GM21390 (cell line): ENCODE data around the gene ALG1.
"Not testable (repeated sequence)": the region's sequence is repeated elsewhere in the genome, so short reads cannot be mapped to it uniquely, and the experiment has no call there.

Source experiments
- ATAC-seq: cut with Tn5 transposase; IDR thresholded peaks from one replicate; pipeline ENCODE4 v1.9.1; 2021; ENCODE audit not compliant: unreplicated experiment

Gene ALG1

DNA sequence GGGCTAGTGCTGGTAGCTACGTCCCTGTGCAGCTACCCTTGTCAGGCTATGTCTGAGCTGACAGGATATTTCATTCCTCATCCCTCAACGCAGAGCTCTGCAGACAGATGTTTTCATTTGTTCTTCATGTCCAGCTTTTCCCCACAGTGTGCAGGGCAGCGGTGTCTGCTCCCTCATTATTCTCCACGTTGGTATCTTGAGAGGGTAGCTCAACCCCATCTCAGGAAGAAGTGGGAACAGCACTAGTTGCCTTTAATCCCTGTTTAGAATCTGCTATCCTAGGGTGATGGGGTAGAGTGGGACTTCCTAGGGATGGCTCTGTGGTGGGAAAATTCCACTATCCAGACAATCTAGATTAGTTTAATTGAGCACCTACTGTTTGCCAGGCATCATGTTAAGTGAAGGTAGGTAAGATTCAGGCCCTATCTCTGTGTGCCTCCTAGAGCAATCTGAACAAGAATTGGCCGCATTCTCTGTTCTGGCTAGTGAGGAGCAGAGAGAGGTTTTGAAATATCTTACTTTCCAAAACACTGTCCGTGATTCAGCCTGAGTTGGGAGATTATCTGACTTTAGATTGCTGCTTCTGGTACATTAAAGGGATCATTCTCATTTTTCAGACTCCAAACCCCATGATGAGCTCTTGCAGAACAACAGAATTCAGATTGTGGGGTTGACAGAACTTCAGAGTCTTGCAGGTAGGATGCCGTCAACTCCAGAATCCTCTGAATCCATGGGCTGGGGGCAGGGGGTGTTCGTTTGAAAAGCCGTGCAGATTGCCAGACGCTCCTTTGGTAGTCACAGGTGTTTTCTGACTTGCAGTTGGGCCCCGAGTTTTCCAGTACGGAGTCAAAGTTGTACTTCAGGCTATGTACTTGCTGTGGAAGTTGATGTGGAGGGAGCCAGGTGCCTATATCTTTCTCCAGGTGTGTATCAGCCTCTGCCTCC lies 963 bp downstream of the ALG1 start:
- ATAC-seq: no peak

DNA sequence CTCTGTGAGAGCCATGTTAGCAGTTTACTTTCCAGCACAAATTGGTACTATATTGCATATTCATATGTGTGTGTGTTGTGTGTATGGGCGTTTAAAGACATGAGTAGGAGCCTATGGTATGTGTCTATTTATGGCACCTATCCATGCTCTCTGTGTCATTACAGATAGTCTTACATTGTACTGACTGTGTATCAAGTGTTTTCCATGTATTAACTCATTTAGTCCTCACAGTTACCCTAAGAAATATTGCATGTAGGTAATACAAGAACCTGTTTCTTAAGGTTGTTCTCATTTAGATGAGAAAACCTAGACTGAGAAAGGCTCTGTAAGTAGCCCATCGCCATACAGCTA lies 1.6 kb downstream of the ALG1 start:
- no peak for ATAC-seq

DNA sequence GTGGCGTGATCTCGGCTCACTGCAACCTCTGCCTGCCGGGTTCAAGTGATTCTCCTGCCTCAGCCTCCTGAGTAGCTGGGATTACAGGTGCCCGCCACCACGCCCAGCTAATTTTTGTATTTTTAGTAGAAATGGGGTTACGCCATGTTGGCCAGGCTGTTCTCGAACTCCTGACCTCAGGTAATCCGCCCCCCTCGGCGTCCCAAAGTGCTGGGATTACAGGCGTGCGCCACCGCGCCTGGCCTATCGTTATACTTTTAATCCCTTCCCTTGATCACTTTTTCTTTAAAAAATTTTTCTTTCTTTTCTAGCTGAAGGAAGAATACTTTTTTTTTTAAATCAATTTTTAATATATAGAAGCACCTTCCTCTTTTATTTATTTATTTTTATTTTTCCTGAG lies 2.1 kb downstream of the ALG1 start:
- not testable (repeated sequence) for ATAC-seq

DNA sequence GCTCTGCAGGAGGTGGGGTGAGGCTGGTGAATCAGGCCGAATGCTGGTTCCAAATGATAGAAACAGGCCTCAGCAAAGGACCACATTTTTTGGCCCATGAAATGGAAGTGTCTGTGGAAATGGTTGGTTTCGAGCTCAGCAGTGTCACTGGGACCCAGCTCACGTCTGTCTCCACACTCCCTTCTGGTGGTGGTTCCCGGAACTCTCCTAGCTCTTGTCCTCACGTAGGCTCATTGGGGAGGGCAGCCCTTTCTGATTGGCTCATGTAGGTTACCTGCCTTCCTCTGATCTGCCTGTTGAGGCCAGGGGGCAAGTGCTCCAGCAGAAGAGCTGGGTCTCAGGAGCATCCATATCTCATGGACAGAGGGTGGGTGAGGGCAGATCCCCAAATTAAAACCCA lies 4.0 kb downstream of the ALG1 start:
- ATAC-seq: no peak

- no peak for ATAC-seq
Measured at GRCh38 chr16:5077304-5077703, 5.7 kb downstream of the ALG1 start.

- no peak for ATAC-seq
Measured at GRCh38 chr16:5078626-5079025, 7.0 kb downstream of the ALG1 start.

DNA sequence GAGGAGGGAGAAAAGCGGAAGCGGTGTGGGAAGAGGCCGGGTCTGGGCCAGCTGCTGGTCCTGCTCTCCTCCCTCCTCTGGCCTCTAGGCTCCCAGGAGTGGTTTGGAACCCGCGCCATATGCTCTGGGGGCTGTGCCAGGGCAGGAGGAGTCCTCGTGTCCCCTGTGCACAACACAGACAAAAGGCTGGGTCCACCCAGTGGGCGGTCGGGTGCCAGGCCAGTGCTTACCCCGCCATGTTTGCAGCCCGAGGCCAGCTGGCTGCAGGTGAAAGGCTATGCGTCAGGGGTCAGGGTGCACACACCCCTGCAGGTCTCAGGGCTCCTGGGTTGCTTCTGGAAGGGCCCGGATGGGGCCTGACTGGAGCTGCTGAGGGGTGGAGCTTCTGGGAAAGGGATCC lies 8.8 kb downstream of the ALG1 start:
- ATAC-seq: not testable (repeated sequence)

GRCh38 chr16:5080996-5081395 lies 9.4 kb downstream of the ALG1 start:
- not testable (repeated sequence) for ATAC-seq

- ATAC-seq: not testable (repeated sequence)
Measured at GRCh38 chr16:5083646-5084045, 12.0 kb downstream of the ALG1 start.

- not testable (repeated sequence) for ATAC-seq
Measured at GRCh38 chr16:5084099-5084731, 12.6 kb downstream of the ALG1 start.

DNA sequence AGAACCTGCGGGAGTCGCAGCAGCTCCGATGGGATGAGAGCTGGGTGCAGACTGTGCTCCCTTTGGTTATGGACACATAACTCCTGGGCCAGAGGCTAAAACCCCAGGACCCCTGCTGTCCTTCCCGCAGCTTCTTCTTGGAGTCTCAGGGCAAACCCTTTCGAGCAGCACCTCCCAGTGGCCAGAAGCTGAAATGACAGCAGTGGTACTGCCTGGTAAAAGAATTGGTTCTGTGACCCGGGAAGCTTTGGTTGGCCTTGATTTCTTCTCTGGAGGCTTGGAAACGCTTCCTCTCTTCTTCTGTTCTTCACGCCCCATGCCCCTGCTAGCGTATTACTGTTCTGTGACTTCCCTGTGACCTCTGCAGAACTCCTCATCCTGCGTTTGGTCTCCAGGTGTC lies 13.2 kb downstream of the ALG1 start:
- ATAC-seq: not testable (repeated sequence)

GRCh38 chr16:5085716-5086115 lies 14.1 kb downstream of the ALG1 start:
- not testable (repeated sequence) for ATAC-seq

GRCh38 chr16:5088086-5088790 lies 16.6 kb downstream of the ALG1 start:
- ATAC-seq: not testable (repeated sequence)

- not testable (repeated sequence) for ATAC-seq
Measured at GRCh38 chr16:5088936-5089335, 17.3 kb downstream of the ALG1 start.

DNA sequence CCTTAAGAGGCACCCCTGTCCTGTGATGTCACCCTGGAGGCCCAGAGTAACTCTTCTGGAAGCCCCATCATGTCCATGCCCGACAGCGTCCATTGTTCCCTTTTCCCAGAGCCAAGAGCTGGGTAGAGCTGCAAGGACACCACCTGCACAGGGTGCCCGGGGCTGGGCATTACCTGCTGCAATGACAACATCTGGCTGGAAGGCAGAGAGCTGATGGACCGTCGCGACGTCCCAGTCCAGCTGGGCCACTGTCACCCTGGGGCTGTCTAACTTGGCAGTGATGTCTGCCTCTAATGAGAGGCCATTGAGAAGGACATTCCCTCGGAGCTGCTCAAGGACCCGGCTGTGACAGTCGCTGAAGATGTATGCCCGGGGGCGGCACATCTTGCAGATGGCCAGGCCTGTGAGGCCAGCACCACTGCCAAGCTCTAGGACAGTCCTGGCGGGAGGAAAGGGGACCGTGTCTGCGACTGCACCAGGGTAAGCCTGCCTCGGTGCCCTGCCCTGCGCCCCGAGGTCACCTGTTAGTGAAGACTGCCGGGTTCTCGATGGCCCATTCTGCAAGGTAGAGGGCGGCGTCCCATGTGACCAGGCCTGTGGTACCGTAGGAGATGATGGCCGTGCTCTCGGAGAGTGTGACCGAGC lies 18.4 kb downstream of the ALG1 start:
- not testable (repeated sequence) for ATAC-seq

DNA sequence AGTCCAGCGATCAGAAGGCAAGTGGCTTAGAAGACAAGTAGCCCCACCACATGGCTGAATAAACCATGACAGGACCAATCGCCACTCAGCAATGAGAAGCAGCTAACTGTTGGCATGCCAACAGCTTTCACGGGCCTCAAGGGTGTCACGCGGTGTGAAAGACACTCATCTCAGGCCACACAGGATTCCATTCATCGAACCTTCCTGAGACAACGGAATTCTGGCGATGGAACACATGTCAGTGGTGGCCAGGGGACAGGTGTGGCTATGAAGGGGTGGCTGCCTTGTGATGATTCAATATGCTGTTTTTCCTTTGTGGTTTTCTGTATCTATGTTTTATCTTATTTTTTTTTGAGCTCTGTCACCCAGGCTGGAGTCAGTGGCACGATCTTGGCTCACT lies 18.9 kb downstream of the ALG1 start:
- not testable (repeated sequence) for ATAC-seq

DNA sequence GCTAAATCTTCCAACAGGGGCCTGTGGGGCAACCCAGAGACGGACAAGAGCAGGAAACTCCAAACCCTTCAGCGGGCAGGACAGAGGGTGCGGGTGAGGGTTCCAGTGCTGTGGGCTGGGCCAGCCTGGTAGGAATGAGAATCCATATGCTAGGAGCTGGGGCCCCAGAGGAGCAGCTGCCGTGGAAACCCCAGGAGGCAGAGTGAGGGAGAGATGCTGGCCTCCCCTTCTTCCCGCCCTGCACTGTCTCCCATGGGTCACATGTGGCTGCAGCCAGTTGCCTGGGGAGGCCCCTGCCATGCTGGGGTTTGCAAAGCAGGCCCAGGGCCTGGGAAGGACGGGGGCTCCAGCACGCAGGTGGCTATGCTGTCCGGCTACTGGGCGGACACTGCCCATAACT lies 21.4 kb downstream of the ALG1 start:
- not testable (repeated sequence) for ATAC-seq

GRCh38 chr16:5093746-5094145 lies 22.1 kb downstream of the ALG1 start:
- ATAC-seq: not testable (repeated sequence)

DNA sequence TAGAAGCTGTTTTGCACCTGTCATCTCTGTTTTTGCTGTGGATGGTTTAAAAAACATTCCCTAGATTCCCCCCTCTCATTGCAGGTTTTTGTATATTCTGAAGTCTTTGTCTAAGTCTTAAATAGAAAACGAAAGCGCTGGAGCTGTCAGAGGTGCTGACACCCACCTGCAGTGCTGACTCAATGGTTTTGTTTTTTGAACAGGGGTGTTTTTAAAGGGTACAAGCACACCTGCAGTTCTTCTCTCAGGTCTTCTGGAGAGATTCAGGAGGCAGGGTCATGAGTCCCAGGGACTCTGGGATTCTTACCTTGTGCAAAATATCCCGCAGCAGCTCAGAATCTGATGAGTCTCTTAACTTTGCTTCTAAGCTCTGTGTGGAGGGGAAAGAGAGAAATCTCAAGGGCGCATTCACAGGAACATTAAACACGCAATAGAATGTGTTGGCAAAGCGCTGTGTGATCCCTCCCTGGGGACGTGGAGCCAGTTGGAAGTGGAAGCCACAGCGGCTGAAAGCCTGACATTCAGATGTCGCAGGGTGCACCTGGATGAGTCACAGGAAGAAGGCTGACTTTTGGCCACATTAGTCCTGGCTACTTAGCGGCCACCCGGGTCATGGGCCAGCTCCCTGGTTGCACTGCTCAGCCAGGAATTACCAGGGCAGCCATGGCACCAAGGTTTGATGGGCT lies 23.6 kb downstream of the ALG1 start:
- not testable (repeated sequence) for ATAC-seq

GRCh38 chr16:5096437-5097060 lies 24.9 kb downstream of the ALG1 start:
- not testable (repeated sequence) for ATAC-seq
